B cell (primary cell): ENCODE results near the gene SEMA4G.

ENCODE experiments used
- EZH2 ChIP-seq: IDR thresholded peaks from 2 replicates; pipeline ENCODE4 v1.6.1; 2012; ENCODE audit warnings: borderline replicate concordance, low read depth, mild to moderate bottlenecking, moderate library complexity, low read length; ENCODE audit not compliant: insufficient read depth, poor library complexity, severe bottlenecking
- TF ChIP-seq, protein P1 (sequence below): fragments of 200-600 bp; IDR thresholded peaks from one replicate; pipeline ENCODE4 v1.8.0; 2022; ENCODE audit warnings: antibody characterized with exemption, mild to moderate bottlenecking

DNA sequence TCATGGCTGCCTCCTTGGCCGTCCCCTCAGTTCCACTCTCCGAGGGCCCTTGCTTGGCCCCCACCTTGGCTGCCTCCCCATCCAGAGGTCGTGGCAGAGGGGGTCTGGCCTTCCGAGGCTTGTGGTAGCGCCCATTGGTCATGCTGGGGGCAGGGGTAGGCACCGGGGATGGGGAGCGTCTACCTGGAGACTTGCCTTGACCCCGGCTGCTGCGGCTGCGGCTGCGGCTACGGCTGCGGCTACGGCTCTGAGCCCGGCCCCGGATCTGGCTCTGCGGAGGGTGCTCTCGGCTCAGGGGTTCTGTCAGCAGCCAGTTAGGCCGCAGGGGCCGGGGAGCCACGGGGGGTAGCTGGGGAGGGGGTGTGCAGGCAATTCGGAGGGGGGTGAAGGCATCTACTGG, 41.0 kb downstream of the SEMA4G start:
- TF ChIP-seq, protein P1, sequence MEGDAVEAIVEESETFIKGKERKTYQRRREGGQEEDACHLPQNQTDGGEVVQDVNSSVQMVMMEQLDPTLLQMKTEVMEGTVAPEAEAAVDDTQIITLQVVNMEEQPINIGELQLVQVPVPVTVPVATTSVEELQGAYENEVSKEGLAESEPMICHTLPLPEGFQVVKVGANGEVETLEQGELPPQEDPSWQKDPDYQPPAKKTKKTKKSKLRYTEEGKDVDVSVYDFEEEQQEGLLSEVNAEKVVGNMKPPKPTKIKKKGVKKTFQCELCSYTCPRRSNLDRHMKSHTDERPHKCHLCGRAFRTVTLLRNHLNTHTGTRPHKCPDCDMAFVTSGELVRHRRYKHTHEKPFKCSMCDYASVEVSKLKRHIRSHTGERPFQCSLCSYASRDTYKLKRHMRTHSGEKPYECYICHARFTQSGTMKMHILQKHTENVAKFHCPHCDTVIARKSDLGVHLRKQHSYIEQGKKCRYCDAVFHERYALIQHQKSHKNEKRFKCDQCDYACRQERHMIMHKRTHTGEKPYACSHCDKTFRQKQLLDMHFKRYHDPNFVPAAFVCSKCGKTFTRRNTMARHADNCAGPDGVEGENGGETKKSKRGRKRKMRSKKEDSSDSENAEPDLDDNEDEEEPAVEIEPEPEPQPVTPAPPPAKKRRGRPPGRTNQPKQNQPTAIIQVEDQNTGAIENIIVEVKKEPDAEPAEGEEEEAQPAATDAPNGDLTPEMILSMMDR, result no peak
- no peak for TF ChIP-seq EZH2
